GM19452 (cell line): ENCODE results near the gene FAM89A.

ENCODE experiments used
- ATAC-seq: cut with Tn5 transposase; IDR thresholded peaks from one replicate; pipeline ENCODE4 v1.9.1; 2021; ENCODE audit not compliant: unreplicated experiment

Gene FAM89A

DNA sequence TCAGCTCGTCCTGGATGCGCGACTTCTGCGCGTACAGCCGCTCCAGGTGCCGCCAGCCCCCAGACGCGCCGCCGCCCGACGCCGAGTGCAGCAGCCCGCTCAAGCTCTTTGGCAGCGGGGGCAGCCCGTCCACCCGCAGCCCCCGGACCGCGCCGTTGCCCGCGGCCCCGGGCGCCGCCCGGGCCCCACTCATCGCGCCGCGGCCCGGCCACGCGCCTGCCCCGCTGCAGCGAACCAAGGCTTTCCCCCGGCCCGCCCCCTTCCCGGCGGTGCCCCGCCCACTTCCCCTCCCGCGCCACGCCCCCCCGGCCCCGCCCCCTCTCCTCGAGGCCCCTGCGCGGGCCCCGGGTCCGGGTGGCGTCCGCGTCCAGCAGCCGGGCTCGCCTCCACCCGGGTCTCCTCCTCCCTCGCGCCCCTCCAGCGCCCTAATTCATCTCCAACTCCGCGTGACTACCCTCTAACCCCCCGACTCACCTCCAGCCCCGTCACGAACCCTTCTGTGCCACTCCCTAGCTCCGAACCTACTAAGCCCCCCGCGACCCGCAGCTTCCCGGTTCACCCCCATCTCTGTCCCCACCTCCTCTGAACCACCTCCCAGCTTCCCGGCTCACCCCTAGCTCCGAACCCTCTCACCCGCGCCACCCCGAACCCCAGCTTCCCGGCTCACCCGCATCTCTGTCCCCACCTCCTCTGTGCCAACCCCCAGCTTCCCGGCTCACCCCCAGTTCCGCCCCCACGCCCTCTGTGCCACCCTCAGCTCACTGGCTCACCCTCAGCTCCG is at the start of gene FAM89A:
Gene FAM89A, minus strand, starts transcription at position 236 of the 781 bp plus-strand sequence. Its CDS starts 43 bp downstream, at position 193.
- peak; percentile 63 for ATAC-seq

DNA sequence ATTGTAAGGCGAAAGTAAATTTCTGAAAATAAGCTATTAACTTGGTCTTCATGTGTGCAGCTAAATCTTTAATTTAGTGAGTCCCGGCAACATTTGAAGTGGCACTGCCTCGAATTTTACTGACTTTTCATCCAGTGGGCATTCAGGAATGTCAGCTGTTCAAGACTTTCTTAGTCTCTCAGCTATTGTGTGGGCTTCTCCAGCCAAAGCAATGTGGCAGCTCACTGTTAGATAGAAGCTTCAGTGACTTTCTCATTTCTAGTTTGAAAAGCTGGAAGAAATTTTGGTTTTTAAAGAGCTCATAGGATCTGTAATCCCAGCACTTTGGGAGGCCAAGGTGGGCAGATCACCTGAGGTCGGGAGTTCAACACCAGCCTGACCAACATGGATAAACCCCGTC is 44.3 kb upstream of the FAM89A start:
- ATAC-seq: no peak

DNA sequence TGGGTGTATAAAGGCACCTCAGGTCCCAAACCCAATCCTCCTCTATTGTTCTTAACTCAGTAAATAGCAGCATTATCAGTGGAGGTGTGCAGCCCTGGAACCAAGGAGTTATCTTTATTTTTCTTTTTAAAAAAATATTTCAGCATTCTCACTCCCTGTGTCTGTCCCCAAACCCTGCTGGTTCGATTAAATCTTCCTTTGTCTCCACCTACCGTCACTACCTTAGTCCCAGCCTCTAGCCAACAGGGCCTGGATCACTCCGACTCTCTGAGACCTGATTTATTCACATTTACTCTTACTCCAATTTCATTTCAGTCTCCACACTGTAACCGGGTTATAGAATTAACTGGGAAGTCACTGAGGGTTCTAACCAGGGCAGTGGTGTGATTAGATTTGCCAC is 39.1 kb upstream of the FAM89A start:
- ATAC-seq: no peak

DNA sequence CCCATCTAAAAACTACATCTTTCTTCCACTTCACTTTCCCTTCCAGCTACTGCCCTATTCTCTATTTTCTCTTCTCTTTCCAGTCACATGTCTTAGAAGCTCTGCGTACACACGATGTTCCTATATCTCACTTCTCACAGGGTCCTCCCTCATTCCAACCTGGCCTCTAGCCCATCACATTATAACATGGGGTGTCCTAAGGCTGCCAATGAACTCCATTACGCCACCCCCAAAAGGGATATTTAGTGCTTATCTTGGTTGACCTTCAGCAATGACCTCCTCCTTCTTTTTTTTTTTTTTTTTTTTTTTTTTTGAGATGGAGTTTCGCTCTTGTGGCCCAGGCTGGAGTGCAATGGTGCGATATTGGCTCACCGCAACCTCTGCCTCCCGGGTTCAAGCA is 38.2 kb upstream of the FAM89A start:
- ATAC-seq: no peak

DNA sequence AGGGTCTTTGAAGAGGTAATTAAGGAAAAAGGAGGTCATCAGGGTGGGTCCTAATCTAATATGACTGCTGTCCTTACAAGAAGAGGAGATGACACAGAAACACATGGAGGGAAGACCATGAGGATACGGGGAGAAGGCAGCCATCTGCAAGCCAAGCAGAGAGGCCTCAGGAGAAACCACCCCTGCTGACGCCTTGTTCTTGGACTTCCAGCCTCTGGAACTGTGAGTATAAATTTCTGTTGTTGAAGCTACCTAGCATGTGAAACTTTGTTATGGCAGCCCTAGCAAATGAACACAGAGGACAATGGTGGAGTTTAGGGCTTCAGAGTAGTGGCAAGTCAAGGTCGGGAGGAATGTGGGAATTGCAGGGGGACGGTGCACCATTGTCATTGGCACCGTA is 36.7 kb upstream of the FAM89A start:
- ATAC-seq: no peak

DNA sequence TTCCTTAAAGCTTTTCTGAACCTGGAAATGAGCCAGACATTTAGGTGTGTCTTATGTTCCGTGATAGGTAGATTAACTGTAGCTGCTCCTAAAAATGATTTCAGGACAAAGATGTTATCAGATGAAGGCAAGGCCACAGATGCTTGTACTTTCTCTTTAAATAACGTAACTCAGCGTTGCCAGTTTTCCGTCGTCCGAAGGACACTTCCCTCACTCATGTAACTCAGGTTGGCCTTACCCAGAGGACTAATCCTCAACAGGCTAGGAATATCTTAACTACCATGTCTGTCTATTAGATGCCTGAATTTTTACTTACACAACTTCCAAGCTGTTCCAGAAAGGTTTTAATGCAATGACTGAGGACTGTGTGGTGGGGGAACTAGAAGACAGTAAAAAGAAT is 35.4 kb upstream of the FAM89A start:
- ATAC-seq: no peak

DNA sequence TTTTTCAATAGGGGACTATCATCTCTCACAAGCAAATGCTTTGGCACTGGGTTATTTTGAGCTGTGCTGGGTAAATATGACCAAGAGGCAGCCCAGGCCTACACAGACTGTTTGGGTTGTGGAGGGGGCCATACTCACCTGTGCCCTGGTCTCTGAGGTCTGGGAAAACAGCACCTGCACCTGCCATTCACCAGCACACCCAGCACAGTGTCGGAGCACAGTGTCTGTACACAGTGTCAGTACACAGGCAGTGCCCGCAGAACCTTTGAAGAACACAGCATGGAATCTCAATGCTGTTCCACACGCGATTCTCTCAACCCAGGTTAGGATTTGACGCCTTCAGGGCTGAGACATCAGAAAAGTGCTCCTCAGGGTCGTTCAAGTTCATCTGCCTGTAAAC is 35.0 kb upstream of the FAM89A start:
- no peak for ATAC-seq

DNA sequence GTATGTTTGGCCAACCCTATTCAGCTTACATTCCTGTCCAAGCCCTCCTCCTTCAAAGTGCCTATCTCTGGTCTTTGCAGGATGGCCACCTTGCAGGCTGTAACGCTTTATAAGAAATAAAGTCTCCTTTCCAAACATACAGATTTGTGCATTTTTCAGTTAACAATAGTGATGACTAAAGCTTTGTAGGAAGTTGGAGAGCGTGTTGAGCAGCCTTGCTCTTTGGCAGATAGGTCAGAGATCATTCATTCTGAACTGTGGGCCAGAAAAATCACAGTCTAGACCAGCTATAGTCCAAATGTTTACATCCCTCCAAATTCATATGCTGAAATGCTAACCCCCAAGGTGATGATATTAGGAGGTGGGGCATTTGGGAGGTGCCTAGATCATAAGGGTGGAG is 34.0 kb upstream of the FAM89A start:
- no peak for ATAC-seq

DNA sequence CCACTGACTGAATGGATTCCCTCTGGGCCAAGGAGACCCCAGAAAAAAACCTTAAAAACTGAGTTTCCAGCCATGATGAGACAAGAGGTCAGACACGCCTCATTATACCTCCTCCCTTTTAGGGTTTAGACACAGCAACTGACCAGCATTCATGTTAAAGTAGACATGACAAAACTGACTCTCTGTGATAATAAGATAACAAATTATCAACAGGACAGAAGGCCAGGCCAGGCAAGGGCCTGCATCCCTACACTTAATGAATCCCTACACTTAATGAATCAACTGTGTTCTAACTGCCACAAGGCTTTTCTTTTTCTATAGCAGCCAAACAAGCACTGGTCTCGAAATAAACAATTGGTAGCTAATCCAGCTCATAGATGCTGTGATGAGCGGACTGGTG is 33.3 kb upstream of the FAM89A start:
- no peak for ATAC-seq

DNA sequence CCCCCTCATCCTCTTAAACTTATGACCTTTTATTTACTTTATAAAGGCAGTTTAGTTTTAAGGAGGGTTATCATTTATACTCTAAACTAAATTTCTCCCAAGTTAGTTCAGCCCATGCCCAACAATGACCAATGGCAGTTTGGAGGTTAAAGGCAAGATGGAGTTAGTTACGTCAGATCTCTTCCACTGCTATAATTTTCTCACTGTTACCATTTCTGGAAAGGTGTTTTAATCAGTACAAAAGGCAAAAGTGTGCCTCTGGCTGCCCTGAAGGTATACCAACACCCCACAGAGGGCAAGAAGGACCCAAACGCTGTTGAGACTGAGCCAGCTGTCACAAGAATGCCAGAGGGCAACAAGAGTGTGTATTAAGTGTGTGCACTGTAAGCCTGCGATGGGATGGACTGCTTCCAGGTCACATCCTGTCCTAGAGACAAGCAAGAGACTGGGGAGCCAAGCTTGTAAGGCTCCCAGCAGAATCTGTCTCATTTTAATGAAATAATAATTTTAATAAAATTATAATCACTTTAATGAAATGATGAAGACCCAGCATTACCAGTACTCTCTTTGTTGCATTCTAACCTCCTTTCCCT is 32.5 kb upstream of the FAM89A start:
- ATAC-seq: no peak

DNA sequence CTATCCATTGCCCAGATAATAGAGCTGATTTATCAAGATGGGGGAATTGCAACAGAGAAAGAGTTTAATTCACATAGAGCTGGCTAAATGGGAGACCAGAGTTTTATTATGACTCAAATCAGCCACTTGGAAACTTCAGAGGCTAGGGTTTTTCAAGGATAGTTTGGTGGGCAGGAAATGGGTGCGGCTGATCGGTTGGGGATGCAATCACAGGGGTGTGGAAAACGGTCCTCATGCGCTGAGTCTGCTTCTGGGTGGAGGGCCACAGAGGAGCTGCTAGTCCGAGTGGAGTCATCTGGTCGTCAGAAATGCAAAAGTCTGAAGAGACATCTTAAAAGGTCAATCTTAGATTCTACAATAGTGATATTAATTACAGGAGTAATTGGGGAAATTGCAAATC is 32.0 kb upstream of the FAM89A start:
- ATAC-seq: no peak

DNA sequence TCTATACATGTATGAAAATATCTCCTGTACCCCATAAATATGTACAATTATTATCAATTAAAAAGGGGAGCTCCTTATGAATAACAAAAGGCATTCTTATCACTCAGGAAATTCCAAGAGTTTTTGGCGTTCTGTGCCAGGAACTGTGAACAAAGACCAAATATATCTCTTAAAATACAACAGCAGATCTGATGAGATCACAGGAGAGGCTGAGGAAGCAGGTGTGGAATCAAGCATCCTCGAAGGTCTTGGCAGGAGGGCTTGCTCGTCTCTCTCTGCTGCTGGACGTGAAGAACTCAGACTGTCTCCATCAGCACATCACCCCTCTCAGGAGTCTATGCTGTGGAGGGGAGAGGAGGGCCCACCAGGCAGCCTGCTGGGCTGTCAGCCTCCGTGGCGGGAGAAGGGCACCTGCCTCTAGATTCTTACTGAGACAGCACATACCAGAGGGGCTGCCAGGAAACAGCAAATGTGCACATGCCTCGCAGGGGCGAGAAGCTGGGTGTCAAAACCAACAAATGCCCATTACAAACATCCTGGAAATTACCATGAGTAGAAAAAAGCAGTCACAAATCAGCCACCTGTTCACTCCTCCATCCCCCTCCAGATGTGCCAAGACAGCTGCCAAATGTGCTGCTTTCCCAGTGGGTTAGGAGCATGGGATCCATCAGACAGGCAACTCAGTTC is 30.8 kb upstream of the FAM89A start:
- no peak for ATAC-seq

DNA sequence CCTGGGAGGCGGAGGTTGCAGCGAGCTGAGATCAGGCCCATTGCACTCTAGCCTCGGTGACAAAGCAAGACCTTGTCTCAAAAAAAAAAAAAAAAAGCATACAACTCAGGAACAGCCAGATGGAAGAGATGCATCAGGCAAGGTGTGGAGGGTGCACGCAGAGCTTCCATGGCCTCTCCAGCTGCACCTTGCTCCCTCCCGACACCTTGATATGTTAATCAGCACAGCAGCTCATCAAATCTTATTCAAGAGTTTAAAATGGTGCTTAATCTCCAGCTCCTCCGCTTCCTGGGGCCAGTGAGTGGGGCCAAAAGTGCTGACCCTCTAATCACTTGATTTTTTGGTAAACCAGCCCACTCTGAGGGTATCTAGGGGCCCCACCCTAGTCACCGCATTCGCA is 29.3 kb upstream of the FAM89A start:
- ATAC-seq: no peak

DNA sequence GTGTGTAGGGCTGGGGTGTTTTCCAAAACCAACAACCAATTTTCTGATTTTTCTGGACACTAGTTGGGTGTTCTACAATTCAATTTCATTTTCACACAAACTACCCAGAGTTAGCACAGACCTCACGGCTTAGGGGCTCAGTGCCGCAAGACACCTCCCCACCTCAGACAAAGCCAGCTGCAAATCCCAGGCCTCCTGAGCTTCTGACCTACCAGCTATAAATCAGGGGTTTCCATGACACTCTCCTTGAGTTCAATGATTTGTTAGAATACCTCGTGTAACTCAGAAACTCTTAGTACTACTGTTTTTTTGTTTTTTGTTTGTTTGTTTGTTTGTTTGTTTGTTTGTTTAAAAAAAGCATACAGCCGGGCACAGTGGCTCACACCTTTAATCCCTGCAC is 28.7 kb upstream of the FAM89A start:
- ATAC-seq: no peak

DNA sequence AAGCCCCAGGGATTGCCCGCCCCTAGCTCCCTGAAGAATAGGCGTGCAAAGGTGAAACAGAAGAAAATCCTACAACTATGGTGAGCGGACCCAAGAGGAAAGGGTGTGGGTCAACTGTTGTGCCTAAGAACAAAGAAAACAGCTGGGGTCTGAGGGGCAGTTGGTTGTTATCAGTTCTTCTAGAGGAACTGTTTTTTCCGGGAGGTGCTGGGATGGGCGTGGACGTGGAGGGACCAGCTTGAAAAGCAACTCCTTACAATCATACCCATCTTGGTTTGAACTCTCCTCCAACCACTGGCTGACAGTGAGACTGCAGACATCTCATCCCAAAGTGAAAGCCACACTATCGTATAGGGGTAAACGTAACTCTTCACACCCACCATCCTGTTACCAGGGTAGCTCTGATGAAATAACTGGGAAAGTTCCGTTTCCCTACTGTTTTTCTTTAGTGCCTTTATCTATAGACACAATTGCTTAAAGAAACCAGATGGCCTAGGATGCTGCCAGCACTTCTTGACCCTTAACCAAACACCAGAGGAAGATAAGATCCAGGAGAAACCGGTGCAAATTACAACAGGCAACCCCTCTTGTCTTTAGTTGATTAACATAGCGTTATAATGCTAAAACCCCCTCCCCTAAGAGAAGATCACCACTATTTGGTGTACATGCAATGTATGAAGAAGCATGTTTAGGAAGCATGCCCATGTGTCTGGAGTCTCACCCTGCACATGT is 25.6 kb upstream of the FAM89A start:
- no peak for ATAC-seq

DNA sequence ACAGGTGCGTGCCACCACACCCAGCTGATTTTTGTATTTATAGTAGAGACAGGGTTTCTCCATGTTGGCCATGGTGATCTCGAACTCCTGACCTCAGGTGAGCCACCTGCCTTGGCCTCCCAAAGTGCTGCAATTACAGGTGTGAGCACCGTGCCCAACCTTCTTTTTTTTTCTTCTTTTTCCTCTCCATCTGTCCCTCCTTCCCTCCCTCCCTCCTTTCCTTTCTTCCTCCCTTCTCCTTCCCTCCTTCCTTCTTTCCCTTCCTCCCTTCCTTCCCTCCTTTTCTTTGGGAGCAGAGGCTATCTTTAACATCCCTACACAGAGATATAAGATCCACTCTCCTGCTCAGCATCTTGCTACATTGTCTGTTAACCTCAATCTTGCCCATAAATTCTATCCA is 24.4 kb upstream of the FAM89A start:
- ATAC-seq: no peak

DNA sequence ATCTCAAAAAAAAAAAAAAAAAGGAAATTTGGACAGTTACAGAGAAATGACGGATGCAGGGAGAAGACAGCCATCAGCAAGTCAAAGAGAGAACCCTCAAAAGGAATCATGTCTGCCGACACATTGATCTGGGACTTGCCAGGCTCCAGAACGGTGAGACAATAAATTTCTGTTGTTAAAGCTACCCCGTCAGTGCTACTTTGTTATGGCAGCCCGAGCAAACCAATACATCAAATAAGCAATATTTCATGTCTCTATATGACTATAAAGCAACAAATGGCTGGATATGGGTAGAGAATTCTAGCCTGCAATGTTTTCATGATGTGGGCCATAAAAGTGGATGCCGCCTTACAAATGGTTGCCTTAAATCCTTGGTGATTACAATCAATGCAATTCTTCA is 23.3 kb upstream of the FAM89A start:
- ATAC-seq: no peak

DNA sequence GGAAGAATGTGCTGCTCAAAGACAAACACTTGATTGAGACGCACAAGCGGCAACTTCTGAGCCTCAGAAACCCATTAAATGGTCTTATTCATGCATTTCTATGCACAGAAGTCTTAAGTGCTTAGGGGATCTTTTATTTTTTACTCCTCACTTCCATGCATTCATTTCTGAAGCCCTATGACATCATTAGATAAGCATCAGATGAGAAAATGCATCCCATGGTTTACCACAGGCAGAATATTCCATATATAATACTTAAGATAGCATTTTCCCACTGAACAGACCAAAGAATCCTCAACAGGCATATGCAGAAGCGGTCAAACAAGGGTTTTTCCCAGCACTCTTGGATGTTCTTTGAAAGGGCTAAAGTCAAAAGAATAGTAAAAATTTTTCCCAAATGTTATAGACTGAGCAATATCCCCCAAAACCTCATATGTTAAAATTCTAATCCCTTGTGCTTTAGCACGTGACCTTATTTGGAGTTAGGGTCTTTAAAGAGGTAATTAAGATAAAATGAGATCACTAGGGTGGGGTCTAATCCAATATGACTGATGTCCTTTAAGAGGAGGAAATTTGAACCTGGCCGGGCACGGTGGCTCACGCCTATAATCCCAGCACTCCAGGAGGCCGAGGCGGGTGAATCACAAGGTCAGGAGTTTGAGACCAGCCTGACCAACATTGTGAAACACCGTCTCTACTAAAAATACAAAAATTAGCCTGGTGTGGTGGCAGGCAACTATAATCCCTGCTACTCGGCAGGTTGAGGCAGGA is 22.6 kb upstream of the FAM89A start:
- ATAC-seq: no peak

DNA sequence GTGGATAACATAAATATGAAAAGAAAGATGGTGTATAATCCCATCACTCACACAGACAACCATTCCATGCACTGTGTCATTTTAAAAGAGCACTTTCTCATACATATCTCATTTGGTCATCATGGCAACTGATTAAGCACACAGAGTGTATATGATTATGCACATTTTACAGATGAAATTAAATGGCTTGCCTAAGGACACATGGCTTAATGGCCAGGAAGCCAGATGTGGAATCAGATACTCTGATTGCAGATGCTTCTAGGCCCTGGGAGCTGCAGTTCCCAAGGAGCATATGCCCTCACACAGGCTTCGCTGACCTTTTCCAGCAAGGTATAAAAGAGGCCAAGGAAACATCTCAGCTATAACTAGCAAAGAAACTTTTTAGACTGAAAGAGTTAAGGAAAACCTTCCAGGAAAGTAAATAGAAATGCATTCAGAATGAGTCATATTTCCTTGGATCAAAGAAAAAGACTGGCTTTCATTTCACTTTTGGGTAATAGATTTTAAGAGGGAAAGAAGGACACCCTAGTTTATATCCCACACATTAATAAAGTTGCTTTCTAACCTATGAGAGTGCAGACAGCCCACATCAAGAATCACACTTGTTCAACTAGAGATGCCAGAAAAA is 19.6 kb upstream of the FAM89A start:
- no peak for ATAC-seq

DNA sequence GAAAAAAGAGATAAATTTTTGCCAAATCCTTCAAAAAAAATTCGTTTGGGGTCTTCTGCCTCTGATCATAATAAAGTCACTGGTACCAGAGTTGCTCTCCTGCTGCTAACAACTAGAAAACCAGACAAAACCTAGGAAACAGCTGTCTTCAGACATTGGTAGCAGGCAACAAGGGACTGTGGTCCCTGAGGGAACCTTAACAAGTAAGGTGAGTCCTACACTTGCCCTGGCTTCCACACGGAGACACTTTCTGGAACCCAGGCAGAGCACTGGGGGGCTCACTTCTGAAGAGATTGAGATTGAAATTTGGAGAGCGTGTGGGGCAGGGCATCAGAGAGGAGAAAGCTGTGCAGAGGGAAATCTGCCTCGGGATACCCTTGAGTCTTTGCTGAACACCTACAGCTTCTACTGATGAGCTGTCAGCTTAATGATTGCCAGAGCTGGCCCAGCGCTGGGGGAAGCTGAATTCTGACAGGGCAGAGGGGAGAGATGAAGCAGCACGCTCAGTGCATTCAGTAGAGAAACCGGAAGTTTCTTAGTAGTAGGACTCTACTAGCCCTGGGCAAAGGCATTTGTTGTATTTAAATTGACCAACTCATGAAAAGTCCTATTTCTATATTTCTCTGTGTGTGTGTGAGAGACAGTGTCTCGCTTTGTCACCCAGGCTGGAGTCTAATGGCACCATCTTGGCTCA is 18.5 kb upstream of the FAM89A start:
- ATAC-seq: no peak
